HG03521 (cell line): ENCODE results near the gene SMIM10L2A.
"Not testable (repeated sequence)": the region's sequence is repeated elsewhere in the genome, so short reads cannot be mapped to it uniquely, and the experiment has no call there.

Source experiments
- ATAC-seq: cut with Tn5 transposase; IDR thresholded peaks from one replicate; pipeline ENCODE4 v1.9.1; 2021; ENCODE audit warnings: mild to moderate bottlenecking, moderate library complexity; ENCODE audit not compliant: unreplicated experiment

Gene SMIM10L2A

DNA sequence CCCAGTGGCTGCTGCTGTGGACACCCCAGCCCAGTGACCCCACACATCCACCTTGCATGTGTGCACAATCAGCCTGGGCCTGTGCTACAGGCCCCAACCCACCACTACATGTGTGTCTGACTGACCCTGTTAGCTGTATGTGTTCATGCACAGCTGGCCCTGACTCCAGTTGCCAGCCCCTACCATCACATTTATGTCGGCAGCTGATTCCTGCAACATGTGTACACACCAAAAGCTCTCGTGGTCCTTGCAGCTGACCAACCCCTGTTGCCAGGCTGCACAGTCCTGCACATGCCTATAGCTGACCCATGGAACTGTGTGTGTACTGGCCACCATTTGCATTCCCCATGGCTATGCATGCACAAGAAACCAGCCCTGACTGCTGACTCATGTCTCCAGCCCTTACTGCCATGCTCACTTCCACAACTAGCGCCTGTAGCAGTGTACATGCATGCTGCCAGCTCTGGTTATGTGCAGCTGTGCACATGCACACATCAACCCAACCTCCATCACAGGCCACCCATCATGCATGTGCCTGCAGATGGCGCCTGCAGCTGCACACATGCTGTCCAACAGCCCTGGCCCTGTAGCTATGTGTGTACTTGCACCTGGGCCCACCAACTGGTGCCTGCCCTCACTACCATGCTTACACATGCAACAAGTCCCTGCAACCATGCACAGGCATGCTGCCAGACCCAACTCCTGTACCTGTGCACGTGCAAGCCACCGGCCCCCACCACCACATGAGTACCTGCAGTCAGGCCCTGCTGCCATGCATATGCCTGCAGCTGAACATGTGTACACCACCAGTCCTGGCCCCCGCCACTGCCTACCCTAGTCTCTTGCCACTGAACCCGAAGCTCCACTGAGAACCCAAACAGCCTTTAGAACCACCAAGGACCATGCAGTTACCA is 28.1 kb downstream of the SMIM10L2A start:
- ATAC-seq, result no peak

DNA sequence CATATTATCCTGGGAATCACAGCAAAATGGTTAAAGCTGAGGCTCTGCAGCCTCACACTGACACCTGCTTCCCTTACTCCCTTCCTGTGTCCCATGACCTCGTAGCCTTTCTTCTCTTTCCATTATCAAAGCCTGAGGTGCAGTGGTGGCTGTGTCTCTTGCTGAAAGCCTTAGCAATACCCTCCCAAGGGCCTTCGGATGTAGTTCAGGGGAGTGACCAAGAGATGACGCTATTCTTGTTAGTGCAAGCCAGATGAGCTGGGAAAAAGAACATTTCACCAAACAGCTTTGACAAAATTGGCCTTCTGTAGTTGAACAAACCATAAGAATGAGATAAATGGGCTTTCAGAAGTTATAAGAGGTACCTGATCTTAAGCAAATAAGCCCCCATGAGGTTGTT is 31.6 kb downstream of the SMIM10L2A start:
- no peak for ATAC-seq

DNA sequence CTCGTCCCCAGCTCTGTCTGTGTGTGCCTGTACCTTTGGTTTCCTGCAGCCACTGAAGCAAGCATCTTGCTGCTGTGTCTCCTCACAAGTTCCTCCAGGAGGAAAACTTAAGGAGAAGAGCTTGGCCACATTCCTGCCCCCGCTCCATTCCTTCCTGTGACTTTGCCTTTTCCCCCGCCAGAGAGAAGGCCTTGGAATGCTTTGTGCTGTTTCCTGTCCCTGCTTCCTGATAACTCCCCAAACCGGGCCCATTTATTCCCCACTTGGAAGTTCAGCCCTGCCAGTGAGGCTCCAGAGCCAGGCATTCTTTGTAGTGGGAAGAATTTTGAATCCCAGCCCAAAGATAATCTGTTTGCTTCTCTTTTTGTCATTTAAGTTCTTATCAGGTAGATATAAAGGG is 33.1 kb downstream of the SMIM10L2A start:
- ATAC-seq, result no peak

DNA sequence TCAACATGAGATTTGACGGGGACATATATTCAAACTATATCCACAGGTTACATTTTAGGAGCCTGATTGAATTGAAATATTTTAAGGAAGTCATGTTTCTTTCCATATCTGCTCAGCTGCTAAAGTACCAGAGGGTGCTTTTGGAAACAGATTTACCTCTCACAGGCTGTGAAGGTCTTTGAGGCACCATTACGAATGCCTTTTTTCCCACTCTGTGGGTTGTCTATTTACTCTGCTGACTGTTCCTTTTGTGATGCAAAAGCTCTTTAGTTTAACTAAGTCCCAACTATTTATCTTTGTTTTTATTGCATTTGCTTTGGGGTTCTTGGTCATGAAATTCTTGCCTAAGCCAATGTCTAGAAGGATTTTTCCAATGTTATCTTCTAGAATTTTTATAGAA is 40.0 kb downstream of the SMIM10L2A start:
- ATAC-seq, result not testable (repeated sequence)

DNA sequence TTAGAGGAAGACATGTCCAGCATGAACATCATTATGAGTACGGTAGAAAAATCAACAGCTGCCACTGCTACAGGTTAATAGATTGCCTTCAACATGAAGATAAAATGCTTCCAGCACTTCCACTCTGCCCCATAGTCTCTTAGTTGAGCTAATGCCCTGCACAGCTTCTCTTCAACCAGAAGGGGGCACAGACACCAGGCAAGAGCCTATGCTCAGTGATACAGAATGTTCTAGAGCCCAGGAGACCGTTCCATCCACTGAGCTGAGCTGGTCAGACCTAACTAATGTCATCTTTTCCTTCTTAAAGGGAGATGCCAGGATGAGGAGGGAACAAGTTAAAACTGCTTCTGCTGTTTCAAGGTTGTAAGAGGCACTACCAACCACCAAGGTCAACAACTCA is 42.2 kb downstream of the SMIM10L2A start:
- ATAC-seq, result no peak

DNA sequence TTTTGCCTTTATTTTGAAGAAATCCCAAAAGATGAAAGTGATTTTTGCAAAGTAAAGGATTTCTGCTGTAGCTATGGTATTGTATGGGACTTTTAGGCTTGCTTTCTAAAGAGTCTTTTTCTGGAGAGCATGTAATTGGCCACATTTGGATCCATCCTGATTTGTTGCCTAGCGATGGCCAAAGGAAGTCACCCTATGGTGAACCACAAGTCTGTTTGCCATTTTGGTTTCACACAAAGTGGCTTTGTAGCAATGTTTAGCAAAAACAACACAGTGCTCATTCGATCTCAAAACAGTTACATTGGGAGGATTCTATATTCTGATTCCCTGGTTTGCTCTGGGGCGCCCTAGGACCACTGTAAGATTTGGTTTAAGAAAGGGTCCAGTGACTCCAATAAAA is 54.6 kb downstream of the SMIM10L2A start:
- ATAC-seq, result no peak

DNA sequence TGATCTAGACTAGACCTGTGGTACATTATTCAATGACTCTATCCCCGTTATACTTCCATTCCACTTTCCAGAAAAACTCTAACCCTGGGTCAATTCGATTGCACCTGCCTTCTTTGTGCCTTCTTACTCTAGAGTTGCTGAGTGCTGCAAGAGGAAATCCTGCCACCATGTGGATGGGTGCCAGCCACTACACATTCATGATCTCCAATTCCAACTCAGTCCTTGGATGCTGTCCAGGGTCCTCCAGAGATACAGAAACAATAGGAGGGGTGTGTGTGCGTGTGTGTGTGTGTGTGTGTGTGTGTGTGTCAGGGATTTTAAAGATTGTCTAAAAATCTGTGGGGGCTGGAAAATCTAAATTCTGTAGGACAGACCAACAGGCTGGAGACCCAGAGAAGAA is 55.8 kb downstream of the SMIM10L2A start:
- no peak for ATAC-seq
